Mononuclear cell (primary cell): ENCODE results near the gene OR1A1. TPM values are rescaled to one million over a fixed set of nuclear protein-coding genes. Genes with fewer than 3 reads are reported as not detected.
"Not testable (repeated sequence)": the region's sequence is repeated elsewhere in the genome, so short reads cannot be mapped to it uniquely, and the experiment has no call there.

ENCODE experiments used
- H3K27me3 ChIP-seq: 2 replicates; pipeline ENCODE4 v1.6.0; 2011; ENCODE audit warnings: low read length, control low read depth; ENCODE audit not compliant: insufficient read depth
- H3K4me1 ChIP-seq: 2 replicates; pipeline ENCODE4 v1.5.1; 2011; ENCODE audit warnings: mild to moderate bottlenecking, low read length, control low read depth; ENCODE audit not compliant: insufficient read depth
- H3K4me3 ChIP-seq: 2 replicates; pipeline ENCODE4 v1.5.1; 2011; ENCODE audit warnings: mild to moderate bottlenecking, low read length, moderate library complexity
- H3K9me3 ChIP-seq: 2 replicates; pipeline ENCODE4 v1.5.1; 2011; ENCODE audit warnings: low read depth, mild to moderate bottlenecking, control low read depth, low read length
- total RNA-seq: library from RNA; depleted of rRNA; stranded (reverse); fragments of >200 nt; gene quantifications from one replicate; pipeline ENCODE4 v1.2.3, GENCODE V29; 2012

The OR1A1 gene
- total RNA-seq, result not detected

DNA sequence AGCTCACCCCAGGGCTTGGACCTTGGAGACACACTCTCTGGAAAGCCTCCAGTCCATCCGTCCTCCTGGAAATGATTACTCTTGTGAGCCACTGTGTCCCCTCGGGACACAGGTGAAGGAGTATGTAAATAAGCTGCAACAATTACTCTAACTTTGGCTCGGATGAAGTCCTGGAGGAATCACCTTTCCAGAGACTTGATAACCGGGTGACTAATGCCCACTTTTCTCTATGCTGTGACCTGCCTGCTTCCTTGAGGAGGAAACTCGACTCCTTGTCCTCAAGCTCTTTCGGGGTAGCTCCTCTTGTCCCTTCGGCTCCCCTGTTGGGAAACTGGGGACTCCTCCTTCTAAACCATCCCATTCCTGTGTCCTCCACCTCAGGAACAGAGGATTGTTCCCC, at the start of gene OR1A1:
Gene OR1A1, plus strand, starts transcription at position 301 of the 400 bp plus-strand sequence. CDS start 7,954 bp downstream, outside the sequence.
- H3K4me3 ChIP-seq, result no peak within 1 kb of the TSS
- no peaks in the 10 kb centered on the region for H3K9me3 ChIP-seq
- no peaks in the 10 kb centered on the region for H3K4me1 ChIP-seq
- no peaks in the 10 kb centered on the region for H3K27me3 ChIP-seq

DNA sequence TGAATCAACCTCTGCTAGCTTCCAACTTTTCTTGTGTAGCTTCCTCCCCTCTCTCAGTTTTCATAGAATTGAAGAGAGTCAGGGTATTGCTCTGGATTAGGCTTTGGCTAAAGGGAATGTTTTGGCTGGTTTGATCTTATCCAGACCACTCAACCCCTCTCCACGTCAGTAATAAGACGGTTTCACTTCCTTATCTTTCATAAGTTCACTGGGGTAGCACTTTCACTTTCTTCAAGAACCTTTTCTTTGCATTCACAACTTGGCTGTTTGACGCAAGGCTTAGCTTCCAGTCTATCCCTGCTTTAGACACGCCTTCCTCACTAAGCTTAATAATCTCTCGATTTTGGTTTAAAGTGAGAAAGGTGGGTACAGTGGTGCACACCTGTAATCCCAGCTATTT, 39.9 kb upstream of the OR1A1 start:
- Histone ChIP-seq H3K4me1 (peaks cover 23% of the 10 kb centered on the region), H3K27me3 (no peaks in the 10 kb centered on the region), H3K4me3 (no peak overlapping the region), H3K9me3 (no peaks in the 10 kb centered on the region)

GRCh38 chr17:3189961-3190360, 17.5 kb upstream of the OR1A1 start:
- Histone ChIP-seq H3K27me3 (peaks cover 4% of the 10 kb centered on the region), H3K9me3 (no peaks in the 10 kb centered on the region)

DNA sequence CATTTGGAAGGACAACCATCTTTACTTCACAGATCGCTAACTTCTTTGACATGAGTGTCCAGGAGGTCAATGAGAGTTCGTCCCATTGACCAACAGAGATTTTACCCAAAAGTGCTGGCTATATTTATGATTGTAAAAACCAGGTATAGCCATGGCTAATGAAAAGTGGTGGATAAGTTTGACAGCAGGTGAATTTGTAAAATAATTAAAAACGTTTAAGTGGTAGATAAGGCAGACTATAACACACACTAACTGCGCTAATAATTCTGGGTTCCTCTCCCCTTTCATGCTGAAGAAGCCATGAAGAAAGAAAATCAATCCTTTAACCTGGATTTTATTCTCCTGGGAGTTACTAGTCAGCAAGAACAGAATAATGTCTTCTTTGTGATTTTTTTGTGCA, 10.2 kb upstream of the OR1A1 start, which contains the start of gene OR1A2:
Gene OR1A2, plus strand, starts transcription at position 301 of the 400 bp plus-strand sequence. Its CDS starts 0 bp downstream, at position 301.
- H3K9me3 ChIP-seq, result no peaks in the 10 kb centered on the region
- H3K27me3 ChIP-seq, result peaks cover 4% of the 10 kb centered on the region
- no peak within 1 kb of the TSS for H3K4me3 ChIP-seq
- H3K4me1 ChIP-seq, result no peaks in the 10 kb centered on the region

More at GRCh38 chr17:3189961-3190360, 17.5 kb upstream of the OR1A1 start:
- Histone ChIP-seq H3K4me3 (no peak overlapping the region), H3K4me1 (no peaks in the 10 kb centered on the region)

DNA sequence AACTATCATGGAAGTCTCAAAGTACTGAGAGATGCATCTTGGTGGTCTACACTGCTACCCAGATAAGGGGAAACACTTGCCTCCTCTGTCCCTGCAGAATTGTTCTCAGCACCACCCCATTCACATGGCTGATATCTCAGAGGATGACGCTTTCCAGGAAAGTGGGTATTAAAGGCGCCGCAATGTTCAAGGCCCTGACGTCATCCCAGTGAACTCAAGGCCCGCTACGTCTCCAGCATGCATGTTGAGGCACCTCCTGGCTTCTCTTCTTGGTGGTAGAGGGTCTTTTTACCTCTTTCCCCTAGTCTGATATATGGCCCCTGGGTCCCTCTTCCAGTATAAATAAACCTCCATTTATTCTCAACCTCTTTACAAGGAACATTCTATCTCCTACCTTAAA, 1.0 kb downstream of the OR1A1 start:
- H3K27me3 ChIP-seq, result no peaks in the 10 kb centered on the region
- no peaks in the 10 kb centered on the region for H3K9me3 ChIP-seq
- no peaks in the 10 kb centered on the region for H3K4me1 ChIP-seq
- no peak overlapping the region for H3K4me3 ChIP-seq

- no peaks in the 10 kb centered on the region for H3K27me3 ChIP-seq
- no peaks in the 10 kb centered on the region for H3K9me3 ChIP-seq
- no peaks in the 10 kb centered on the region for H3K4me1 ChIP-seq
- H3K4me3 ChIP-seq, result no peak overlapping the region
These were observed 5.5 kb downstream of the OR1A1 start for GRCh38 chr17:3213001-3213400.

- Histone ChIP-seq H3K27me3 (no peaks in the 10 kb centered on the region), H3K4me1 (no peaks in the 10 kb centered on the region), H3K9me3 (no peaks in the 10 kb centered on the region), H3K4me3 (no peak overlapping the region)
These were observed 6.1 kb downstream of the OR1A1 start for GRCh38 chr17:3213587-3213986.

DNA sequence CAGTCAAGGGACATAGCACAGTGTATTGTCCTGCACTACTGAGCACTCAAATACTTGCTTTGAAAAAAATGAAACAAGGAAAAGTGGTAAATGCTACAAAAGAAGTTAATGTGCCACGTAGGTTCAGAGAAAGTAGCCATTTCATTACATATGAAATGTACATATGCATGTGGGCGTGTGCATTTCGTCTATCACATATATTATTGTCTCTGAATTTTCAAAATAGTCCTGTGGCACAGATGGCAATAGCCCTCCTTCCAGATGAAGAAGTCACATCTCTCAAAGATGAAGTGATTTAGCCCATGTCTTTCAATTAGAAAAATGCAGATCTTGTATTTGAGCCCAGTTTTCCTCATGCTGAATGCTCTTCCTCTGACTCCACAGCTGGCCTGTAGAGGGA, 12.5 kb downstream of the OR1A1 start:
- H3K9me3 ChIP-seq, H3K27me3 ChIP-seq, H3K4me3 ChIP-seq: not testable (repeated sequence)
- H3K4me1 ChIP-seq, result peaks cover 12% of the 10 kb centered on the region

DNA sequence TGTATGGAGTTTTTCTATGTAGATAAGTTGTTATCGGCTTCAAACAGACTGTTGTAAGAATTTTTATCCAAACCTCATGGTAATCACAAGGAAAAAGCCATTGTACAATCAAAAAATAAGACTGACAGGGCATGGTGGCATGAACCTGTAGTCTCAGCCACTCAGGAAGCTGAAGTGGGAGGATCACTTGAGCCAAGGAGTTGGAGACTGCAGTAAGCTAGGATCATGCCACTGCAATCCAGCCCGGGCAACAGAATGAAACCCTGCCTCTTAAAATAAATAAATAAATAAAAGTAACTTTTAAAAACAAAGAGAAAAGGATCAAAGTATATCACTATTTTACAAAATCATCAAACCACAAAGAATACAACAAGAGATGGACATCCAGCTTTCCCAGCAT, 14.4 kb downstream of the OR1A1 start:
- H3K9me3 ChIP-seq, result no peaks in the 10 kb centered on the region
- H3K4me1 ChIP-seq, result peaks cover 12% of the 10 kb centered on the region
- no peak overlapping the region for H3K4me3 ChIP-seq
- H3K27me3 ChIP-seq, result no peaks in the 10 kb centered on the region

GRCh38 chr17:3222505-3222904, 15.0 kb downstream of the OR1A1 start:
- Histone ChIP-seq H3K4me3 (no peak overlapping the region), H3K9me3 (no peaks in the 10 kb centered on the region), H3K27me3 (no peaks in the 10 kb centered on the region), H3K4me1 (peaks cover 12% of the 10 kb centered on the region)

DNA sequence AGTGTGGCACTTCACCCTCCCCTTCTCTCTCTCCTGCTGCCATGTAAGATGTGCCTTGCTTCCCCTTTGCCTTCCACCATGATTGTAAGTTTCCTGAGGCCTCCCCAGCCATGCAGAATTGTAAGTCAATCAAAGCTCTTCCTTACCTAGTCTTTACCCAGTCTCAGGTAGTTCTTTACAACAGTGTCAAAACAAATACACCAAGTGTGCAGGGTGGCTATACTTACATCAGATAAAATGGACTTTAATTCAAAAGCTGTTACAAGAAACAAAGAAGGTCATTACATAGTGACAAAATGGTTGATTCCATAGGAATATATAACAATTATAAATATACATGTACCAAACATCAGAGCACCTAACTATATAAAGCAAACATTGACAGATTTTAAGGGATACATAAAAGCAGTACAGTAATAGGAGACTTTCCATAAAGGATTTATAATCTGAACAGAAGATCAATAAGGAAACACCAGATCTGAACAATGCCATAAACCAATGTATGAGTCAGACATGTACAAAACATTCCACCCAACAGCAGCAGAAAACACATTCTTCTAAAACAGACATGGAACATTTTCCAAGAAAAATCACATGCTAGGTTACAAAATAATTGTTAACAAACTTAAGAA, 17.4 kb downstream of the OR1A1 start:
- not testable (repeated sequence) for H3K9me3 ChIP-seq, H3K4me3 ChIP-seq, H3K27me3 ChIP-seq
- peaks cover 12% of the 10 kb centered on the region for H3K4me1 ChIP-seq

GRCh38 chr17:3232300-3232699, 24.8 kb downstream of the OR1A1 start:
- H3K4me3 ChIP-seq, H3K27me3 ChIP-seq, H3K9me3 ChIP-seq, H3K4me1 ChIP-seq: not testable (repeated sequence)

- H3K9me3 ChIP-seq, H3K27me3 ChIP-seq, H3K4me1 ChIP-seq, H3K4me3 ChIP-seq: not testable (repeated sequence)
These were observed 31.2 kb downstream of the OR1A1 start for GRCh38 chr17:3238685-3239084.

GRCh38 chr17:3241044-3241443, 33.6 kb downstream of the OR1A1 start:
- not testable (repeated sequence) for H3K27me3 ChIP-seq, H3K4me3 ChIP-seq, H3K4me1 ChIP-seq, H3K9me3 ChIP-seq

DNA sequence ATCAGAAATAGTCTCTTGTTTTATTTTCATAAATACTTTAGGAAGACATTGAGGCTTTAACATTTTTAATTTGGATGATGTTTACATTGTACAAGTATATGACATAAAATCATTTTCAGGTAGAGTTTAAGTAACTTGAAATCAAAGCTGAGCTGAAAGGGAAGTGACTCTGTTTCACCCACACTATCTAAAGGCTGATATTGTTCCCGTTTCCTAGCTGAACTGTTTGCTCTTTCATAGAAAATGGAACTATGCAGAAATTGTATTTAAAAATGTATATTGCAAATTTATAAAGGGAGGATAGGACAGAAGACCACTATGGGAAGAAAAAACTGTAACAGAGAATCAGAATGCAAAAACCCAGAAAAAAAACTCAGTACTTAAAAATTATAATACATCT, 37.4 kb downstream of the OR1A1 start:
- not testable (repeated sequence) for H3K4me1 ChIP-seq, H3K4me3 ChIP-seq, H3K9me3 ChIP-seq, H3K27me3 ChIP-seq

DNA sequence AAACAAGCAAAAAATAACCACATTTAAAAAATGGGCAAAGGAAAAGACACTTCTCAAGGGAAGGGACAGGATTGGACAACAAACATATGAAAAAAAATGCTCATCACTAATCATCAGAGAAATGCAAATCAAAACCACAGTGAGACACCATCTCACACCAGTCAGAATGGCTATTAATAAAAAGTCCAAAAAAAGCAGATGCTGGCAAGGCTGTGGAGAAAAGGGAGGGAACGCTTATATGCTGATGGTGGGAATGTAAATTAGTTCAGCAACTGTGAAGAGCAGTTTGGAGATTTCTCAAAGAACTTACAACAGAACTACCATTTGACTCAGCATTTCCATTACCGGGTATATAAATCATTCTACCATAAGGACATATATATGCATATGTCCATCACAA, 41.5 kb downstream of the OR1A1 start:
- not testable (repeated sequence) for H3K9me3 ChIP-seq, H3K4me1 ChIP-seq, H3K27me3 ChIP-seq, H3K4me3 ChIP-seq
